Astrocyte of the cerebellum (primary cell): ENCODE data around the gene KMT5B.

Experiments
- DNase-seq: peaks from one replicate; pipeline ENCODE4 v3.0.0-alpha.2; 2011; ENCODE audit warnings: low read depth
- H3K4me3 ChIP-seq: 2 replicates; pipeline ENCODE4 v1.5.1; 2011; ENCODE audit warnings: mild to moderate bottlenecking, low read depth, low read length, moderate library complexity
- CTCF ChIP-seq: IDR thresholded peaks from 2 replicates; pipeline ENCODE4 v1.5.1; 2012; ENCODE audit warnings: low read length, low read depth, moderate library complexity, mild to moderate bottlenecking; ENCODE audit errors: missing control alignments
- in situ Hi-C: cut with HindIII; loops from 2 replicates; pipeline ENCODE4 v1.10.0; 2017; ENCODE audit warnings: low sequenced_read_pairs

Gene KMT5B

GRCh38 chr11:68169442-68169841 lies 43.7 kb downstream of the KMT5B start:
- no peak for DNase-seq
- TF ChIP-seq CTCF: no peak
- in situ Hi-C loops: no loop called here
- no peak overlapping the region for H3K4me3 ChIP-seq

GRCh38 chr11:68168694-68169093 lies 44.4 kb downstream of the KMT5B start:
- in situ Hi-C loops: no loop called here
- no peak for DNase-seq
- TF ChIP-seq CTCF: no peak
- no peak overlapping the region for H3K4me3 ChIP-seq

DNA sequence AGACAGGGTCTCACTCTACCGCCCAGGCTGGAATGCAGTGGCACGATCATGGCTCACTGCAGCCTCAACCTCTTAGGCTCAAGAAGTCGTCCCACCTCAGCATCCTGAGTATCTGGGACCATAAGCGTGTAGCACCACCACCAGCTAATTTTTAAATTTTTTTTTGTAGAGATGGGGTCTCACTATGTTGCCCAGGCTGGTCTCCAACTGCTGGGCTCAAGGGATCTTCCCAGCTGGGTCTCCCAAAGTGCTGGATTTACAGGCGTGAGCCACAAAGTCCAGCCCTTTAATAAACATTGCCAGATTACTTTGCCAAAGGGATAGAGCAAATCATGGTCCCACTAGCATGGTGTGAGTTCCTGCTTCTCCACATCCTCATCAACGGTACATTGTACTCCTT lies 45.6 kb downstream of the KMT5B start:
- TF ChIP-seq CTCF: no peak
- in situ Hi-C loops: no loop called here
- no peak for DNase-seq
- H3K4me3 ChIP-seq: no peak overlapping the region

DNA sequence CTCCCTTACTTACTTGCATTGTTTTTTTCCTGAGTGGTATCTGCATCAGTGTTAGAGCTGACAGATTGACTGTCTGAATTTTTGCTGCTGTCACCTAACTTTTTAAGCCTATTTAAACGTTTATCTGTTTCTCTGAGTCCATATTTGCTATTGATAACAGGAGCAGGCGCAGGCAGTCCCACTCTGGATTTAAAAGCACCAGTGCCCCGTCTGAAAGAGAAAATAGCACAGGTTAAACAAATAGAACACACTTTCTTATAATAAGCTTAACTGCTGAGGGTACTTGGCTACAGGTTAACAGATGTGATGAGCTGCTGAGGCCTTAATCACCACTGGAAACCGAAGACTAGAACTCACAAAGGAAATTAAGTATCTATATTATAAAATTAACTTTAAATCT lies 46.1 kb downstream of the KMT5B start:
- no peak for TF ChIP-seq CTCF
- no peak overlapping the region for H3K4me3 ChIP-seq
- DNase-seq: no peak
- in situ Hi-C loops: no loop called here

DNA sequence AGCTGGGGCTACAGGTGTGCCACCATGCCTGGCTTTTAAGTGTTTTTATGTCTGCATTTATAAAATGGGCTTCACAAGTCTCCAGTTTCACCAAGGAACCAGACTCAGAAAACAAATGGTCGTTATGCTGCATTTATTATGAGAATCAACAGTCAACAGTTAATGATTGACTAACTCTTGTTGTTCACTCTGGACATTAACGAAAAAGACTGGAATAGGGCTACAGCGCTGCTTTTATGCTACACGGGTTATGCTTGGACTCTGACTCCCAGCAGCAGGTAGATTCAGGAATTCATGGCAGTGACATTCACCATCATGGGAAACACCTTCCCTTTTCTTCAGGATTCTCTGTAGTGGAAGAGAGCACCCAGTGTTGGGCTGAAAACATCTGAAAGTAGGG lies 47.5 kb downstream of the KMT5B start:
- in situ Hi-C loops: no loop called here
- TF ChIP-seq CTCF: no peak
- no peak for DNase-seq
- no peak overlapping the region for H3K4me3 ChIP-seq

DNA sequence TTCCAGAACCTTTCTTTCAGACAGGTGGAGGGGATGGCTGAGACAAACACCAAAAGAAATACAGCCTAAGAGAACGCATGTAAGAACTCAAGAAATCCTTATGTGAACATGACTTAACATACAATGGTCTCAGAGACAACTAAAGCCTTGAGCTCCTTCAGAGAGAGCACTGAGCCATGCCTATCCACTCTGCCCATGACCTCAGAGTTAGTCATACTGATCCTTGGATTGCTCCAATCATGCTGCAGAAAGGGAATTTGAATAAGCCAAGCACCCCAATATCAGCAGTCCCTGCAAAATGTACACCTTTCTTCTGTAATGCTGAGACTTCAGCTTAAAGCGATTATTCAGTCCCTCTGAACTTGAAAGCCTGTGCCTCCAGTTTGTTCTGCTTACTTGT lies 48.7 kb downstream of the KMT5B start:
- H3K4me3 ChIP-seq: no peak overlapping the region
- in situ Hi-C loops: no loop called here
- DNase-seq: no peak
- no peak for TF ChIP-seq CTCF

DNA sequence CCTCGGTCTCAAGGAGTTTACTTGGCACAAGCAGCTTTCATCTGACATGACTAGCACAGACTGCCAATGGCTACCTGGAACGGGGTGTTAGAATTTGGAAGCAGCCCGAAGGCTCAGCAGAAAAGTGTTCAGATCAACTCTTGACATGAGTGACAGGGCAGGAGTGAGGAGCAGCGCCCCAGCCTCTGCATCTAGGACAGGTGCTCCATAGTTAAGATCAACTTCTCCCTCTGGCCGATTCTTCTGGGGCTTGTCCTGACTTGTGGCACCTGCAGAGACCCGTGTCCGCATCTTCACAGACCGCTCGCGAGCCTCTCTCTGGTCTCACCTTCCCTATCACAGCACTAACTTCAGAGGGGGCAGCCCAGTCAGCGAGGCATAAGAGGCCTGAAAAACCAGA lies 49.4 kb downstream of the KMT5B start:
- H3K4me3 ChIP-seq: no peak overlapping the region
- DNase-seq: no peak
- TF ChIP-seq CTCF: no peak
- in situ Hi-C loops: no loop called here
